Fibroblast of mammary gland (primary cell): ENCODE data around the gene VENTX.

Experiments used
- DNase-seq: peaks from one replicate; pipeline ENCODE4 v3.0.0-alpha.2; 2010; ENCODE audit warnings: low read depth
- H3K4me3 ChIP-seq: 2 replicates; pipeline ENCODE4 v1.5.1; 2011; ENCODE audit warnings: low read depth, mild to moderate bottlenecking, low read length, moderate library complexity; ENCODE audit not compliant: control insufficient read depth
- CTCF ChIP-seq: conservative IDR thresholded peaks from 2 replicates; pipeline ENCODE4 v1.5.1; 2011; ENCODE audit warnings: low read depth, low read length, inconsistent platforms; ENCODE audit not compliant: control insufficient read depth, insufficient read depth

The VENTX gene

DNA sequence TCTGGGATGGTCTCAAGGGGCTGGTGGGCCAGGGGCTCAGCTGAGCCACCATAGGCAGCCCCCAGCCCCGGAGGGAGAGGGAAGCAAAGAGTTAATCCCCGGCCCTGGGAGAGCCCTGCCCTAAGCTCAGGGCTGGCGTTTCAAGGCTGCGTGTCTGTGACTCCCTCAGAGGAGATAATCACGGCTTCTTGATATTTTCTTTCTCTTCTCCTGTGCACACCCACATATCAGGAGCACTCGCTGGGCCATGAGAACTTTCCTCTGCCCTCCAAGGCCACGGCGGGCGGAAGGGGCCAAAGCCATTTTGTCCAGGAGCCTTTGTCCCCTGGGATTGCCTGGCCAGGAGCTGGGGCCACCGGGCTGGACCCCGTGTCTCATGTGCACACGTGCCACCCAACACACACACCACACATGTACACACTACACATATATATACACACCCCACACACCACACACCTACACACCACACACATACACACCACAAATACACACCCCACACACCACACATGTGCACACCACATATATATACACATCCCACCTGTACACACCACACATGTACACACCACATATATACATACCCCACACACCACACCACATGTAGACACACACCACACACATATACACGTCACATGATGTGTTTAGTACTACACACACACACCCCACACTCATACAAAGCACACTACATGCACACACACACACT is 16.9 kb downstream of the VENTX start:
- H3K4me3 ChIP-seq: no peak overlapping the region
- no peak for DNase-seq

DNA sequence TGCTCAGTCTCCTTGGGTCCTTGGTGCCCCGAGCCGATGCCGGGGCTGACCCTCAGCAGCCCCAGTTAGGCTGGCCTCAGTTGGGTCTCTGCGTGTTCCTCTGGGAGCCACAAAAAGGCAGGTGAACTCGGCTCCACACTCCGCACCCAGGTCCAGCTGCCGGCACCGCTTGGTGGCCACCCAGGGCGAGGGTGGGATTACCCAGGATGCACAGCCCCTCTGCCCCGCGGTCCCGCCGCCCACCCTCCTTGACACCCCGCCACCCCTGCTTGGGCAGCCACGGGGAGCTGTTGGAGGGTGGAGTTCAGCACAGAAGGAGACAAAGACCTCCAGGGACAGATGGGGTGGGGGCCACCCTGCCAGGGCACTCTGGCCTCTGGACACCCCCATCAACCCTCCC is 17.7 kb downstream of the VENTX start:
- H3K4me3 ChIP-seq: no peak overlapping the region
- TF ChIP-seq CTCF: no peak
- no peak for DNase-seq

More for the DNA sequence above, 16.9 kb downstream of the VENTX start:
- no peak for TF ChIP-seq CTCF

GRCh38 chr10:133257489-133258065 is 19.9 kb downstream of the VENTX start:
- H3K4me3 ChIP-seq: no peak overlapping the region
- peak; percentile 27 for TF ChIP-seq CTCF
- peak; percentile 36 for DNase-seq

- H3K4me3 ChIP-seq: no peak overlapping the region
- TF ChIP-seq CTCF: no peak
- DNase-seq: no peak
Measured at GRCh38 chr10:133258066-133258817, 20.6 kb downstream of the VENTX start.

- DNase-seq: peak; percentile 99
- no peak for TF ChIP-seq CTCF
- H3K4me3 ChIP-seq: no peak overlapping the region
Measured at GRCh38 chr10:133258818-133259601, 21.4 kb downstream of the VENTX start.

GRCh38 chr10:133259602-133259989 is 21.9 kb downstream of the VENTX start:
- DNase-seq: no peak
- no peak for TF ChIP-seq CTCF
- no peak overlapping the region for H3K4me3 ChIP-seq
